B cell (primary cell): ENCODE measurements around the gene SEC16A. TPM values are rescaled to one million over a fixed set of nuclear protein-coding genes. Genes with fewer than 3 reads are reported as not detected.
A peak's percentile ranks its signal among the peaks of the same experiment; 100 is the strongest.

ENCODE experiments used
- ATAC-seq: fragments of 200-7000 bp; cut with Tn5 transposase; one replicate; pipeline ENCODE4 v1.10.0; 2021; ENCODE audit warnings: low read depth, mild to moderate bottlenecking, moderate number of reproducible peaks, moderate library complexity
- CTCF ChIA-PET: fragments of 350-600 bp; sonication (Branson Sonifier 250); formaldehyde crosslinking; loops from one replicate; lab custom pipeline; 2021; ENCODE audit warnings: antibody characterized with exemption, inconsistent platforms; lab: Charles Lee
- POLR2A ChIA-PET: fragments of 350-600 bp; sonication (Branson Sonifier 250); formaldehyde crosslinking; loops from one replicate; lab custom pipeline; 2021; ENCODE audit warnings: antibody characterized with exemption; lab: Charles Lee
- DNase-seq: peaks from one replicate; pipeline ENCODE4 v3.0.0; 2013
- H2AFZ ChIP-seq: 2 replicates; pipeline ENCODE4 v1.6.1; 2012; ENCODE audit warnings: mild to moderate bottlenecking, low read depth, low read length; ENCODE audit not compliant: insufficient read depth, poor library complexity, severe bottlenecking
- H3K27ac ChIP-seq, 2 donors: 1 replicate in 1 of 2; 2 replicates in 1 of 2; pipeline ENCODE4 v1.5.1; 2012 to 2013; ENCODE audit warnings: low read length in 2 of 2, mild to moderate bottlenecking in 2 of 2, moderate library complexity in 1 of 2
- H3K27me3 ChIP-seq, 4 experiments: fragments of 200-600 bp in 1 of 4; sonication (generic) in 1 of 4; replicated peaks in 1 of 4; 1 replicate in 2 of 4; 2 replicates in 2 of 4; pipeline versions ENCODE4 v1.6.1 to v1.7.0; 2013 to 2016; ENCODE audit warnings: low read length in 3 of 4, mild to moderate bottlenecking in 2 of 4, mixed read lengths in 1 of 4, moderate library complexity in 1 of 4; ENCODE audit not compliant: insufficient read depth in 4 of 4, control insufficient read depth in 3 of 4; ENCODE audit errors: control extremely low read depth in 1 of 4
- H3K36me3 ChIP-seq, 2 experiments: replicated peaks in 1 of 2; 1 replicate in 1 of 2; 2 replicates in 1 of 2; pipeline versions ENCODE4 v1.6.1 to v1.7.1; 2013; ENCODE audit warnings: low read length in 1 of 2; ENCODE audit not compliant: insufficient read depth in 2 of 2, control insufficient read depth in 1 of 2; ENCODE audit errors: control extremely low read depth in 1 of 2, extremely low read depth in 1 of 2
- H3K4me1 ChIP-seq, 2 donors: fragments of 200-600 bp in 1 of 2; sonication (generic) in 1 of 2; 1 replicate in 1 of 2; 2 replicates in 1 of 2; pipeline versions ENCODE4 v1.5.1 to v1.6.1; 2013 to 2017; ENCODE audit warnings: low read length in 2 of 2; ENCODE audit not compliant: control insufficient read depth in 2 of 2, insufficient read depth in 2 of 2
- H3K4me2 ChIP-seq: replicated peaks from 2 replicates; pipeline ENCODE3; 2012; ENCODE audit warnings: mild to moderate bottlenecking, low read depth, low read length; ENCODE audit not compliant: poor library complexity, severe bottlenecking
- H3K4me3 ChIP-seq, 5 experiments: fragments of 200-600 bp in 1 of 5; sonication (generic) in 1 of 5; 1 replicate in 3 of 5; 2 replicates in 2 of 5; pipeline versions ENCODE4 v1.5.1 to v1.7.0; 2011 to 2016; ENCODE audit warnings: low read length in 4 of 5, mild to moderate bottlenecking in 4 of 5, low read depth in 2 of 5, control low read depth in 1 of 5, moderate library complexity in 1 of 5; ENCODE audit not compliant: insufficient read depth in 1 of 5; ENCODE audit errors: control extremely low read depth in 1 of 5, extremely low read depth in 1 of 5
- H3K79me2 ChIP-seq: fragments of 200-600 bp; sonication (generic); one replicate; pipeline ENCODE4 v1.6.0; 2016; ENCODE audit warnings: low read length; ENCODE audit not compliant: control insufficient read depth, insufficient read depth
- H3K9ac ChIP-seq: fragments of 200-600 bp; sonication (generic); 2 replicates; pipeline ENCODE4 v1.6.1; 2017; ENCODE audit warnings: mild to moderate bottlenecking, low read length, moderate library complexity
- H3K9me3 ChIP-seq, 3 donors: one replicate each; pipeline versions ENCODE4 v1.6.1 to v1.7.1; 2013; ENCODE audit warnings: low read length in 2 of 3; ENCODE audit not compliant: control insufficient read depth in 2 of 3, insufficient read depth in 1 of 3; ENCODE audit errors: control extremely low read depth in 1 of 3
- H4K20me1 ChIP-seq: 2 replicates; pipeline ENCODE4 v1.6.0; 2012; ENCODE audit warnings: mild to moderate bottlenecking, low read length; ENCODE audit not compliant: insufficient read depth, control insufficient read depth, poor library complexity, severe bottlenecking
- H3K27ac Mint-ChIP-seq: one replicate; pipeline ENCODE4 v1.8.0; 2021; ENCODE audit warnings: mixed read lengths
- H3K27me3 Mint-ChIP-seq: one replicate; pipeline ENCODE4 v1.8.0; 2021; ENCODE audit warnings: mixed read lengths
- H3K4me1 Mint-ChIP-seq: one replicate; pipeline ENCODE4 v1.8.0; 2021; ENCODE audit warnings: mixed read lengths
- H3K4me3 Mint-ChIP-seq: one replicate; pipeline ENCODE4 v1.8.0; 2021; ENCODE audit warnings: mixed read lengths
- H3K9me3 Mint-ChIP-seq: one replicate; pipeline ENCODE4 v1.8.0; 2022; ENCODE audit warnings: mixed read lengths; ENCODE audit not compliant: insufficient read depth
- CTCF ChIP-seq: fragments of 200-600 bp; IDR thresholded peaks from one replicate; pipeline ENCODE4 v1.8.0; 2022; ENCODE audit warnings: antibody characterized with exemption, mild to moderate bottlenecking
- EZH2 ChIP-seq: IDR thresholded peaks from 2 replicates; pipeline ENCODE4 v1.6.1; 2012; ENCODE audit warnings: borderline replicate concordance, low read depth, mild to moderate bottlenecking, moderate library complexity, low read length; ENCODE audit not compliant: insufficient read depth, poor library complexity, severe bottlenecking
- WGBS: methylation state at CpG from one replicate; pipeline ENCODE4 v1.1.5; 2013; ENCODE audit warnings: missing lambda C conversion rate; ENCODE audit not compliant: insufficient coverage; 5-methylcytosine and 5-hydroxymethylcytosine counted together
- intact Hi-C: fragments of 100-400 bp; cut with micrococcal nuclease; formaldehyde crosslinking; loops from one replicate; pipeline ENCODE4 v1.10.0; 2022
- polyA plus RNA-seq: library from polyadenylated mRNA; depleted of rRNA; stranded (reverse); fragments of >200 nt; gene quantifications from 2 replicates; pipeline ENCODE4 v1.2.3, GENCODE V29; 2012
- total RNA-seq, 2 donors: library from RNA; stranded (reverse); fragments of 120-200 nt in 1 of 2; gene quantifications; 1 replicate in 1 of 2; 2 replicates in 1 of 2; pipeline versions ENCODE4 v1.2.3 to v1.2.4, GENCODE V29; 2013 to 2022

SEC16A gene
- total and polyA plus RNA-seq, 2 donors (not counting 1 experiment from before 2014, with no cell fraction given), result 31.7 to 73.4 TPM

- H3K27ac Mint-ChIP-seq, result peak overlapping the region; percentile 70
These were observed 83.4 kb downstream of the SEC16A start for GRCh38 chr9:136399176-136400037.

More at GRCh38 chr9:136399176-136400037, 83.4 kb downstream of the SEC16A start:
- ATAC-seq (peak; percentile 12), DNase-seq (peak; percentile 67)
- Histone ChIP-seq H3K9me3 (no peaks in the 10 kb centered on the region), H3K27me3 (no peaks in the 10 kb centered on the region), H3K4me1 (peaks cover 29 to 32% of the 10 kb centered on the region in 2 donors), H3K36me3 (peaks cover 3 to 36% of the 10 kb centered on the region in 2 experiments), H3K79me2 (peaks cover 51% of the 10 kb centered on the region), H3K27ac (peak overlapping the region in 1 of 2 donors; percentile 54), H2AFZ (peak overlapping the region; percentile 83), H4K20me1 (peaks cover 25% of the 10 kb centered on the region), H3K4me2 (peak overlapping the region; percentile 82), H3K4me3 (peak overlapping the region; percentile 30 to 83 (median 76)), H3K9ac (peak overlapping the region; percentile 70)
- ChIA-PET CTCF (interaction anchor here (2.5 kb wide), 1 partner anchor 10 kb away, joined by 16 read pairs; the partner anchor contains the start of genes ENTR1 and PMPCA), POLR2A (interaction anchor here (1.6 kb wide), 1 partner anchor 12 kb away, joined by 3 read pairs; no protein-coding TSS in a partner anchor)
- no peaks in the 10 kb centered on the region for H3K9me3 Mint-ChIP-seq
- 3% methylated on average over 67 of the region's 67 CpGs for WGBS
- H3K27me3 Mint-ChIP-seq, result no peaks in the 10 kb centered on the region
- peak overlapping the region; percentile 89 for H3K4me3 Mint-ChIP-seq
- peaks cover 35% of the 10 kb centered on the region for H3K4me1 Mint-ChIP-seq
- intact Hi-C loops, result loop anchor here (1.0 to 5.0 kb wide), 9 partner anchors 11 to 433 kb away; partner anchors contain the start of genes DNLZ, ENTR1, INPP5E and PMPCA
- TF ChIP-seq EZH2 (no peak), CTCF (no peak)
